ENCODE data around the gene COMMD8. TPM values are rescaled to one million over a fixed set of nuclear protein-coding genes. Genes with fewer than 3 reads are reported as not detected.

Gene COMMD8
- total RNA-seq, 1 donor from 2014 or later = 14.5 TPM

GRCh38 chr4:47466056-47466785, 2.7 kb upstream of the COMMD8 start:
- Histone ChIP-seq H3K27ac (no peak overlapping the region), H3K4me3 (no peak overlapping the region), H3K36me3 (no peaks in the 10 kb centered on the region), H3K27me3 (ENCODE audit: low read depth) (no peaks in the 10 kb centered on the region), H3K4me1 (peaks cover 5% of the 10 kb centered on the region), H3K9me3 (no peaks in the 10 kb centered on the region)
- intact Hi-C loops (cut with DNase I) = no loop called here
- TF ChIP-seq CTCF (IDR thresholded peaks at IDR 0.05) = no peak
- ATAC-seq = no peak
- DNase-seq = no peak

- Histone ChIP-seq H3K4me1 (peaks cover 5% of the 10 kb centered on the region), H3K27me3 (ENCODE audit: low read depth) (no peaks in the 10 kb centered on the region), H3K4me3 (no peak overlapping the region), H3K9me3 (no peaks in the 10 kb centered on the region), H3K36me3 (peaks cover under 1% of the 10 kb centered on the region), H3K27ac (no peak overlapping the region)
- ATAC-seq (no peak), DNase-seq (no peak)
- no peak for TF ChIP-seq CTCF (IDR thresholded peaks at IDR 0.05)
- intact Hi-C loops (cut with DNase I) = no loop called here
These were observed 1.5 kb upstream of the COMMD8 start for GRCh38 chr4:47465004-47465403.

DNA sequence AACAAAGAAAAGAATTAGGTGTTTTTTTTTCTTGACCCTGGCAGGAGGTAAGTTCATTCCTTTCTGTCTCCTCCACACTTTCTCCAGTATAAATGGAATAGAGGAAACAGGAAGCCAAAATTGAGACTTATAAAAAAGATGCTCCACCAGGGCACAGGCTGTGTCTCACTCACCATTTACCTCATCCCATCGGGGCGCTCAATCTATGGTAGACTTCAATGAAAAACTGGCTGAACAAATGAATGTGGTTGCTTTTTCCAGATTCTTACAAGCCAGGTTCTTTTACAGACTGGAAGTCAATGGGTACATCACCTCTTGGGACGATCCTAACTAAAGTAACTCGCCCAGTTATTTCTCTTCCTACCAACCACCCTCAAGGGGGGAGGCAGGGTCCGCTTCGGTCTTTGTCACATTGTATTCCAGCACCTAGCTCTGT, 685 bp downstream of the COMMD8 start:
- intact Hi-C loops (cut with DNase I) = no loop called here
- Histone ChIP-seq H3K4me3 (peak overlapping the region; percentile 97), H3K36me3 (peaks cover 21% of the 10 kb centered on the region), H3K27me3 (ENCODE audit: low read depth) (no peaks in the 10 kb centered on the region), H3K9me3 (no peaks in the 10 kb centered on the region), H3K27ac (peak overlapping the region; percentile 88), H3K4me1 (peaks cover 5% of the 10 kb centered on the region)
- ATAC-seq = peak in 1 of 2 donors; percentile 49
- TF ChIP-seq CTCF (IDR thresholded peaks at IDR 0.05) = no peak
- no peak for DNase-seq

- intact Hi-C loops (cut with DNase I) = no loop called here
- peaks cover 40% of the 10 kb centered on the region for H3K36me3 ChIP-seq
- no peak overlapping the region for H3K27ac ChIP-seq
- H3K27me3 ChIP-seq (ENCODE audit: low read depth) = no peaks in the 10 kb centered on the region
- no peak for TF ChIP-seq CTCF (IDR thresholded peaks at IDR 0.05)
- H3K4me1 ChIP-seq = no peaks in the 10 kb centered on the region
- DNase-seq (no peak), ATAC-seq (no peak)
- no peaks in the 10 kb centered on the region for H3K9me3 ChIP-seq
- H3K4me3 ChIP-seq = no peak overlapping the region
These were observed 11.8 kb downstream of the COMMD8 start for GRCh38 chr4:47451657-47452056.

DNA sequence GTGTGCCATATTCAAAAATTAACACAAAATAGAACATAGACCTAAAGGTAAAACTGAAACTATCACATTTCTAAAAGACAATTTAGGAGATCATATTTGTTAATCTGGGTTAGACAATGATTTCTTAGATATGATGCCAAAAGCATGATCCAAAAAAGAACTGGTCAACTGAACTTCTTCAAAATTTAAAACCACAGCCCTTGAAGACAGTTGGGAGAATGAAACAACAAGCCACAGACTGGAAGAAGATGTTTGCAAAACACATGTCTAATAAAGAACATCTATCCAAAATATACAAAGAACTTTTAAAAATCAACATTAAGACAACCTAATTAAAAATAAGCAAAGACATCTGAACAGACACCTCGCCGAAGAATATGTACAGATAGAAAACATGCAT, 19.5 kb downstream of the COMMD8 start:
- Histone ChIP-seq H3K36me3 (no peaks in the 10 kb centered on the region), H3K4me3 (no peak overlapping the region), H3K27me3 (ENCODE audit: low read depth) (no peaks in the 10 kb centered on the region), H3K9me3 (no peaks in the 10 kb centered on the region), H3K4me1 (no peaks in the 10 kb centered on the region), H3K27ac (no peak overlapping the region)
- no peak for TF ChIP-seq CTCF (IDR thresholded peaks at IDR 0.05)
- no peak for ATAC-seq
- no peak for DNase-seq
- intact Hi-C loops (cut with DNase I) = no loop called here

Measured in lower lobe of right lung (tissue), 2 donors.